ENCODE measurements around the gene IPO8. TPM values are rescaled to one million over a fixed set of nuclear protein-coding genes. Genes with fewer than 3 reads are reported as not detected.

Gene IPO8
- total RNA-seq, 2 donors from 2014 or later, result 31.9 to 40.3 TPM

GRCh38 chr12:30700216-30700900 is 4.7 kb upstream of the IPO8 start:
- Histone ChIP-seq H3K36me3 (no peaks in the 10 kb centered on the region), H3K9me3 (no peaks in the 10 kb centered on the region), H3K4me3 (no peak overlapping the region), H3K27ac (no peak overlapping the region), H3K27me3 (replicated peaks; ENCODE audit: insufficient read depth) (no peaks in the 10 kb centered on the region), H3K4me1 (replicated peaks) (no peaks in the 10 kb centered on the region)
- DNase-seq (ENCODE audit: low spot score), result no peak
- intact Hi-C loops (cut with DNase I), result no loop called here
- WGBS, result 76% methylated on average over 6 of the region's 6 CpGs
- no peak for TF ChIP-seq POLR2AphosphoS5 (IDR thresholded peaks at IDR 0.05)
- TF ChIP-seq CTCF (IDR thresholded peaks at IDR 0.05), result no peak
- TF ChIP-seq POLR2A (IDR thresholded peaks at IDR 0.05), result no peak

DNA sequence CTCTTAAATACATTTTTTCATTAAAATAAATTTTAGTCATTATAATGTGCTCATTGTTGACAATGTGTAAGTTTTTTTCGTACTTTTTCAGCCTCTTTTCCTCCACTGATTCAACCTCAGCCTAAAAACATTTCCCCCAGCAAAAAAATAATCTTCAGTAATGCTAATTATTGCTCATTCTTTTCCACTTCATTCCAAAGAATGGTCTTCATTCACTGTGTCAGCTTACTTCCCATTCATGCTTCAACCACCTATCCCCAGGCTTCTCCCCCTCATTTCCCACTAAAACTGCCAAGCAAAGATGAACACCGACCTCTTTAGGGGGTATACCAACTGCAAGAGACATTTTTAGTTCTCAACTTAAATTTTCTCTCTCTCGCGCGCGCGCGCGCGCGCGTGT is 2.7 kb upstream of the IPO8 start:
- Histone ChIP-seq H3K27me3 (replicated peaks; ENCODE audit: insufficient read depth) (no peaks in the 10 kb centered on the region), H3K4me1 (replicated peaks) (peaks cover 5% of the 10 kb centered on the region), H3K27ac (no peak overlapping the region), H3K36me3 (no peaks in the 10 kb centered on the region), H3K4me3 (no peak overlapping the region), H3K9me3 (no peaks in the 10 kb centered on the region)
- 86% methylated on average over 12 of the region's 12 CpGs for WGBS
- TF ChIP-seq POLR2AphosphoS5 (IDR thresholded peaks at IDR 0.05) (no peak), CTCF (IDR thresholded peaks at IDR 0.05) (no peak), POLR2A (IDR thresholded peaks at IDR 0.05) (no peak)
- intact Hi-C loops (cut with DNase I), result loop anchor here (5.0 to 10.0 kb wide), 3 partner anchors 54 to 914 kb away; partner anchors contain the start of genes CAPRIN2 and TMTC1
- DNase-seq (ENCODE audit: low spot score), result no peak

DNA sequence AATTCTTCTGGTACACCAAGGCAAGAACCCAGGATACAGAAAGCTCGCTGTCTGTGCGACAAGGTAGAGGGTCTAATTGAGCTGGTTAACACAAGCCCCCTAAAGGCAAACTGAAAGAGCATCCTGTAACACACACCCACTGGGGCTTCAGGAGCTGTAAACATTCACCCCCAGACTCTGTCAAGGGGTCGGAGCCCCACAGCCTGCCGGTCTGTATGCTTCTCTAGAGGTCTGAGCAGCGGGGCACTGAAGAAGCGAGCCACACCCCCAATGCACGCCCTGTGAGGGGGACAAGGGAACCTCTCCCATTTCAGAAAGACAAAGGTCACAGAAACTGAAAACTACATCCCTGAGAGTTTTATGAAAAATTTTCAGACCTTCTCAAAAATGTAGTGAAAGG is 1.3 kb upstream of the IPO8 start:
- H3K27me3 ChIP-seq (replicated peaks; ENCODE audit: insufficient read depth), result no peaks in the 10 kb centered on the region
- H3K27ac ChIP-seq, result no peak overlapping the region
- H3K9me3 ChIP-seq, result no peaks in the 10 kb centered on the region
- 94% methylated on average over 7 of the region's 7 CpGs for WGBS
- peaks cover 5% of the 10 kb centered on the region for H3K4me1 ChIP-seq (replicated peaks)
- no peak for TF ChIP-seq POLR2AphosphoS5 (IDR thresholded peaks at IDR 0.05)
- no peak for TF ChIP-seq POLR2A (IDR thresholded peaks at IDR 0.05)
- TF ChIP-seq CTCF (IDR thresholded peaks at IDR 0.05), result no peak
- H3K4me3 ChIP-seq, result no peak overlapping the region
- no peak for DNase-seq (ENCODE audit: low spot score)
- intact Hi-C loops (cut with DNase I), result loop anchor here (5.0 to 10.0 kb wide), 3 partner anchors 55 to 912 kb away; partner anchors contain the start of genes CAPRIN2 and TMTC1
- H3K36me3 ChIP-seq, result no peaks in the 10 kb centered on the region

GRCh38 chr12:30696486-30696885 is 817 bp upstream of the IPO8 start:
- H3K27ac ChIP-seq, result no peak overlapping the region

More at GRCh38 chr12:30696486-30696885, 817 bp upstream of the IPO8 start:
- DNase-seq (ENCODE audit: low spot score), result no peak
- intact Hi-C loops (cut with DNase I), result loop anchor here (5.0 to 10.0 kb wide), 3 partner anchors 56 to 912 kb away; partner anchors contain the start of genes CAPRIN2 and TMTC1
- Histone ChIP-seq H3K4me3 (no peak overlapping the region), H3K9me3 (no peaks in the 10 kb centered on the region), H3K4me1 (replicated peaks) (peaks cover 5% of the 10 kb centered on the region), H3K27me3 (replicated peaks; ENCODE audit: insufficient read depth) (no peaks in the 10 kb centered on the region), H3K36me3 (no peaks in the 10 kb centered on the region)
- WGBS, result 89% methylated on average over 14 of the region's 14 CpGs
- no peak for TF ChIP-seq POLR2A (IDR thresholded peaks at IDR 0.05)
- TF ChIP-seq POLR2AphosphoS5 (IDR thresholded peaks at IDR 0.05), result no peak
- TF ChIP-seq CTCF (IDR thresholded peaks at IDR 0.05), result no peak

Measured in prostate gland (tissue), 2 donors.